Measurements from ENCODE around the gene TBC1D22A. TPM values are rescaled to one million over a fixed set of nuclear protein-coding genes. Genes with fewer than 3 reads are reported as not detected.

Gene TBC1D22A
- total RNA-seq, 4 donors from 2014 or later: 10.8 to 32.2 (median 22.3) TPM

DNA sequence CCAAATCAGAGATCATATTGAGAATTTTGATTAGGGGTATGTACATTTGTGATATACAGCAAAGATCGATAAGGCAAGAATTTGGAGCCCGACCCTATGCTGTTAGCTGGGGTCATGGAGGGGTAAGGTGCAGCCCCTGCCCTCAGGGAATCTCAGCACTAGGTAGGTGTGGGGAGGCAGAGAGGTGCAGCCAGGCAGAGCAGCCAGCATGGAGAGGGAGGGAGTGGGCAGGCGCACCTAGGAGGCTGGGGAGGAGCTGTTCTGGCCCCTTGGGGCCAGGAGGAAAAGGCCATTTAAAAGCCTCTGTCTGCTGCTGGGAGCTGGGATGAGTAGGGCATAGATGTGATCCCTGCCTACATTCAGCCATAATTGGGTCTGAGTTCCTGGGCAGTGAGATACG is 293.0 kb downstream of the TBC1D22A start:
- TF ChIP-seq, protein P1, sequence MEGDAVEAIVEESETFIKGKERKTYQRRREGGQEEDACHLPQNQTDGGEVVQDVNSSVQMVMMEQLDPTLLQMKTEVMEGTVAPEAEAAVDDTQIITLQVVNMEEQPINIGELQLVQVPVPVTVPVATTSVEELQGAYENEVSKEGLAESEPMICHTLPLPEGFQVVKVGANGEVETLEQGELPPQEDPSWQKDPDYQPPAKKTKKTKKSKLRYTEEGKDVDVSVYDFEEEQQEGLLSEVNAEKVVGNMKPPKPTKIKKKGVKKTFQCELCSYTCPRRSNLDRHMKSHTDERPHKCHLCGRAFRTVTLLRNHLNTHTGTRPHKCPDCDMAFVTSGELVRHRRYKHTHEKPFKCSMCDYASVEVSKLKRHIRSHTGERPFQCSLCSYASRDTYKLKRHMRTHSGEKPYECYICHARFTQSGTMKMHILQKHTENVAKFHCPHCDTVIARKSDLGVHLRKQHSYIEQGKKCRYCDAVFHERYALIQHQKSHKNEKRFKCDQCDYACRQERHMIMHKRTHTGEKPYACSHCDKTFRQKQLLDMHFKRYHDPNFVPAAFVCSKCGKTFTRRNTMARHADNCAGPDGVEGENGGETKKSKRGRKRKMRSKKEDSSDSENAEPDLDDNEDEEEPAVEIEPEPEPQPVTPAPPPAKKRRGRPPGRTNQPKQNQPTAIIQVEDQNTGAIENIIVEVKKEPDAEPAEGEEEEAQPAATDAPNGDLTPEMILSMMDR (IDR thresholded peaks at IDR 0.05; ENCODE audit: low read depth): no peak

DNA sequence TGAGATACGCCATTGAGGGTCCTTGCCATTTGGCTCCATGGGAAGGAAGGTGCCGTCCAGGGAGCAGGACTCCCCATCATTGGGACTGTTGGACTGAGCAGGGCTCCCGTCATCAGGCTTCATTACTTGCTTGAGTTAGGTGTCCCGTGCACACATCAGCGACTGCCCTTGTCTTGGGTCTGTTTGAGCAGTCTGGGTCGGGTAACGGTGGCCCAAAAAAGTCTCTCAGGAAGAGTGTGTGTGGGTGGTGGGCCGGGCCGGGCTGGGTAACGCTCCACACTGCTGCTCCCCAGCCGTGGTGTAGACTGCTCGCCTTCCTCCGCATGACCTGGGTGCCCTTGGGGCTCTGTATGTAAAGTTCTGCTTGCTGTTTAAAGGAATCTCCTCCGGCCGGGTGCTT is 293.5 kb downstream of the TBC1D22A start:
- TF ChIP-seq, protein P1 (IDR thresholded peaks at IDR 0.05; ENCODE audit: low read depth): no peak

- TF ChIP-seq, protein P1 (IDR thresholded peaks at IDR 0.05; ENCODE audit: low read depth): no peak
Measured at GRCh38 chr22:47056361-47056760, 293.9 kb downstream of the TBC1D22A start.

DNA sequence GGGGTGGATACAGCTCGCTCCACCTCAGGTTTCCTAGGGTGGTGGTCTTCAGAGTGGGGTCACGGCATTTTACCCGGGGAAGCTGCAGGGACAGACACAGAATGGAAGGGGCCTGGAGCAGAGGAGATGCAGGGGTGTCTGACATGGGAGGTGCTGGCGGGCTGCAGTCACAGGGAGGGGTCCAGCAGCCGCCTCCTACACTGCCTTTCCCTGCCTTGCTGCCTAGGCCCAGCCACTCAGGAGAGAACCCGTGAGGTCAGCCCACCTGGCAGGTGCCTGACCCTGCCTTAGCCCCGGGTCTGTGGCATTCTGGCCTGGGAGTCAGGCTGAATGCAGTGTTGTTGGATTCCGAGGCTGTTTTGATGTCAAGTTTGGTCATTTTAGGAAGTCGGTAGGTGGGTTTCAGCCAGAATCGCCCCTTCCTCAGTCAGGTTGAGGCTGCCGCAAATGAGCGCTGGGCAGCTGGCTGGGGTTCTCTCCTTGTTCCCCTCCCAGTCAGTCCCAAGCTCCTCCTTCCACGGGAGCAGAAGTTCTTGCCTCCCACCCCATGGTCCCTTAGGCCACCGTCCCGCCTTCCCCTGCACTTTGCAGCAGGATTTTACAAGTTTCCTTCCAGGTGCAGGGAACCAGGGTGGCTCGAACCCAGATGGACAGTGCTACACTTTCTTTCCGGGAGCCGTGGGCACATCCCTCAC is 294.5 kb downstream of the TBC1D22A start:
- TF ChIP-seq, protein P1 (IDR thresholded peaks at IDR 0.05; ENCODE audit: low read depth): no peak

DNA sequence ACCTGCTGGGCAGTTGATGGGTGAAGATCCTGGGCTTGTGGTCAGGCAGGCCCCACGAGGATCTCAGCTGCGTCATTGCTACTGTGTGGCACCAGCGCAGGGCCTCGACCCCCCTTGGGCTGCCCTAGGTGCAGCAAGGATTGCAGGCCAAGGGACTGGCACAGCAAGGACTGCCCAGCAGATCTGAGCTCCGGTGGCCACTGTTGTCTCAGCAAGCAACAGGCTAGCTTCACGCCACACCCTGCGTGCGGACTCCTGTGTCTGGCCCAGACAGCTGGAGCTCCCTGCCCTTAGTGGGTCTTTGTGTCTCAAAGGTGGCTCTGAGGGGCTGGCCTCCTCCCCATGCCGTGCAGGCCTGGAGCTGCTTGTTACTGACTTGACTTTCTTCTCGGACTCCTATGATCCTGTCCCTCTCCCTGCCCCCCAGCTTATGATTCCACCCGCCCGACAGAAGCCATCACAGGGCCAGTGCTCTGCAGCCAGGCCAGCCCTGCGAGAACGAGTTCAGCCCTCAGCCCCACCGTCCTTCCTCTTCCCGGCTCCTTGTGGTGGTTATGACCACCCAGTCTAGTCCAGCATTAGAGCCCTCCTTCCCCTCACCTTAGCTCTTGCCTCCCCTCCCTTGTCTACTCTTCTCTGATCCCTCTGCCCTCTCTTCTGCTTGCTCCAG is 295.6 kb downstream of the TBC1D22A start:
- TF ChIP-seq, protein P1 (IDR thresholded peaks at IDR 0.05; ENCODE audit: low read depth): no peak

DNA sequence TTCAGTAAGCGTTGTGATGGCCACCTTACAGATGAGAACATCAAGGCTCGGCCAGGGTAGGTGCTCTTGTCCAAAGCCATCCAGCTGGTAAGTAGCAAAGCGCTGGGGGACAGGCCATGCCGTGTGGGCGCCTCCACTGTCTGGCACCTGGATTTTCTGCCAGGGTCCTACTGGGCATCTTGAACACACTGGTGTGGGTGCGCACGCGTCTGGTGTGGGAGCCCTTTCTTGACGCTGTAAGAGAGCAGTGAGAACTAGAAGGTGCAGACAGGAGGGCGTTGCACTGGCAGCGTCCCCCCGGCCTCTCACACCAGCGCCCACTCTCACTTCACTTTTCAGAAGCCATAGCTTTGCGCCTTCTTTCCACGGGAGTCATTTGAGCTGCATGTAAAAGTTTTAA is 296.6 kb downstream of the TBC1D22A start:
- TF ChIP-seq, protein P1 (IDR thresholded peaks at IDR 0.05; ENCODE audit: low read depth): no peak

DNA sequence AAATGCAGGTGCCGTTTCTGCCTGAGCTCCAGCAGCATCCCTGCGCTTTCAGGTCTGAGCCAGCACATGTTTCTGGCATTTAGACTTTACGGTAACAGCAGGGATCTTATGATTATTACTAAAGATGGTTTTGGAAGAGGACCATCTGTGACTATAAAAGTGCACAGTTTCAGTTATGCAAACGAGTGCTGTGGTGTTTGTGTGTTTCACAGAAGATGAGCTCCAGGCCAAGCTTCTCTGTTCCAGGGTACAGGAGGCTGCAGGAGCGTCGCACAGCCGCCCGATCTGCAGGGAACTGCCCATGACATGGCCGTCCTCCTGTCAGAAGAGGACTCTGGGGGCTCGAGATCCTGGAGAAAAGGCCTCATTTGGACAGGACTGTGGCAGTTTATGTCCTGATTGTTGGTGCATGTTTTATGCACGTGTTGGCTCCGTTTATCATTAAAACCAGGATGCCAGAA is 297.3 kb downstream of the TBC1D22A start:
- TF ChIP-seq, protein P1 (IDR thresholded peaks at IDR 0.05; ENCODE audit: low read depth): no peak
